KG1 (cell line): ENCODE measurements around the gene EIF2B5.
"Not testable (repeated sequence)": the region's sequence is repeated elsewhere in the genome, so short reads cannot be mapped to it uniquely, and the experiment has no call there.

Source experiments
- DNase-seq: peaks from one replicate; lab custom pipeline; 2025; lab: John Stamatoyannopoulos, UW

Gene EIF2B5

DNA sequence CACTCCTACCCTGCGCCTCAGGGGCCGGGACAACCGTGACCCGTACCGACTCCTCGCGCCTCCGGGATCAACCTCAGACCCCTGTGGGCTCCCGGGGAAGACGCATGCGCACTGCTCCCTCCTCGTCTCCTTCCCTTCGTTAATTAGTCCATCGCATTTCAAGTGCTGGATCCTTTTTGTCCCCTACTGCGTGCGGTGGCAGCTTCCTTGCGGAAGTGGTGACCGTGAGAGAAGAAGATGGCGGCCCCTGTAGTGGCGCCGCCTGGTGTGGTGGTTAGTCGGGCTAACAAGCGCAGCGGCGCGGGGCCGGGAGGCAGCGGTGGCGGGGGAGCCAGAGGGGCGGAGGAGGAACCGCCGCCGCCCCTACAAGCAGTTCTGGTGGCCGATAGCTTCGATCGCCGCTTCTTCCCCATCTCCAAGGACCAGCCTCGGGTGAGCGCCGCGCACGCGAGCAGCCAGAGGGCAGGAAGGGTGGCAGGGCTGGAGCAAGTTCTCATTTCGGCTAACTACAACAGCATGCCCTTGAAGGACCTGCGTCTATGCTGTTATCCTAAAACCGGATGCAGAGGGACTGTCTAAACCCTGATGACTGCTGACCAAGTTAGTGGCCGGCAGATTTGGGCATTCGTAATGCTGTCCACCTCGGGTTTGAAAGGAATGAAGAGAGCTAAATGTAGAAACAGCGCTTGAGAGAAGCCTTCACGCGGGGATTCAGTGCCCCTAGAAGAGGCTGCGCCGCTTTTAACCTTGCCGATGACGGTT, at the start of gene EIF2B5:
Gene EIF2B5 (plus strand): TSS at position 210 of the 762 bp plus-strand sequence. CDS start 28 bp downstream, at position 238.
- peak; percentile 81 for DNase-seq

DNA sequence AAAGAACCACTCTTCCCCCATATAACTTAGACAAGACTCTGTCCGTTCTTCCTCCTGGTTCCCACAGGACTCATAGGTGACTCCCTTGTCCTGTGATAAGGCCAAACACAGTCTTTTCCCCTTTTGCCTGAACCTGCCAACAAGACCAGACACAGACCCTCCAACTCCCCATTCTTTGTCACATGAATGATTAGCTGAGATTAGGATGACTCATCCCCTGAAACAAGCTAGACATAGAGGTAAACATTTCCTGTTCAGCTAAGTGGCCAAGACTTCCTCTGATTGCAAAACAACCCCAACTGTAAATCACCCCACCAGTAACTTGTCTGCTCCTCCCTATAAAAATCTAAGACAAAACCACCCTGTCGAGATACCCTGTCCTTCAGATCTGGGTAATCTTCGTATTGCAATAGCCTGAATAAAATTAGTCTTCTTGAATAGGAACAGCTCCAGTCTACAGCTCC, 49.7 kb upstream of the EIF2B5 start:
- DNase-seq = peak; percentile 17

- DNase-seq = no peak
Measured at GRCh38 chr3:184092199-184092598, 43.0 kb upstream of the EIF2B5 start.

- no peak for DNase-seq
Measured at GRCh38 chr3:184096811-184097383, 38.3 kb upstream of the EIF2B5 start, which contains the start of gene HTR3E. Gene HTR3E, plus strand, starts transcription at chr3:184097064. Its CDS starts 466 bp downstream, at chr3:184097530.

GRCh38 chr3:184097556-184097955, 37.6 kb upstream of the EIF2B5 start:
- DNase-seq = no peak

DNA sequence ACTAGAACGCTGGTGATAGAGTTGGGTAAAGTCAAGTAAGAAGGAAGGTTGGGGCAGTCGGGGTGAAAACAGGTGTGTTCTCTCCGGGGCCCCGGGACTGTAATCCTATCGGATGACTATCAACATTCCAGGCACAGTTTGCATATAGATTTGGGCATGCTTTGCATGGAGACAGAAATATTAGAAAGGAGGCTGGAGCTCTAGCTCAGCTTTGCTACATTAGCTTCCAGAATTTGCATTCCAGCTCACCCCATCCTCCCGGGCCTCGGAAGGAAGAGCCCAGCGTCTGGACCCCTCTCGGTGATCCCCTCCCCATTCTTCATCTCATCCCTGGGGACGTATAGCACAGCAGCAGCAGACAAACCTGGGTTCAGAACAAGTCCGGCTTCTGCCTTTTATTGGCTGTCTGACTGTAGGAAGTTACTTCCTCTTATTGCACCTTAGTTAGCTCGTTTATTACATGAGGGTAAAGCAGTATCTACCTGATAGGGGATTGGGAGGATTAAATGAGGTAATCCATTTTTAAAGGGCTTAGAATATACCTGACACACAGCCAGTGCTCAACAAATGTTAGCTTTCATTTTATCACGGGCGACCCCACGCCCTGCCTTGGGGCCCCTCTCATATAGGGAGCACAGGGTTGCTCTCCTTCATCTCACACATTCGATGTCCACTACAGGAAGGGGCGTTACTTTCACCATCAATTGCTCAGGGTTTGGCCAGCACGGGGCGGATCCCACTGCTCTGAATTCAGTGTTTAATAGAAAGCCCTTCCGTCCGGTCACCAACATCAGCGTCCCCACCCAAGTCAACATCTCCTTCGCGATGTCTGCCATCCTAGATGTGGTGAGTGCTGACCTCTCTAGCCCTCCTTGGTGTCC, 35.1 kb upstream of the EIF2B5 start:
- no peak for DNase-seq

GRCh38 chr3:184110316-184110725, 24.8 kb upstream of the EIF2B5 start:
- no peak for DNase-seq

DNA sequence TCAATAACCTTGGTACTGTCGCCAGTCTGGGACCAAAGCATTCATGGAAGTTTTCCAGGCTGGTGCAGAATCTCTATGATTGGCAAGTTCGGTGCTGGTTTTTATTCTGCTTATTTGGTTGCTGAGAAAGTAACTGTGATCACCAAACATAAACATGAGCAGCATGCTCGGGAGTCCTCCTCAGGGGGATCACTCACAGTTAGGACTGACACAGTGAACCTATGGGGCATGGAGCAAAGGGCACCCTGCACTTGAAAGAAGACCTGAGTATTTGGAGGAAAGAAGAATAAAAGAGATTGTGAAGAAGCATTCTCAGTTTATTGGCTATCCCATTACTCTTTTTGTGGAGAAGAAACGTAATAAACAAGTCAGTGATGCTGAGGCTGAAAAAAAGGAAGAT, 19.1 kb upstream of the EIF2B5 start:
- DNase-seq = no peak

DNA sequence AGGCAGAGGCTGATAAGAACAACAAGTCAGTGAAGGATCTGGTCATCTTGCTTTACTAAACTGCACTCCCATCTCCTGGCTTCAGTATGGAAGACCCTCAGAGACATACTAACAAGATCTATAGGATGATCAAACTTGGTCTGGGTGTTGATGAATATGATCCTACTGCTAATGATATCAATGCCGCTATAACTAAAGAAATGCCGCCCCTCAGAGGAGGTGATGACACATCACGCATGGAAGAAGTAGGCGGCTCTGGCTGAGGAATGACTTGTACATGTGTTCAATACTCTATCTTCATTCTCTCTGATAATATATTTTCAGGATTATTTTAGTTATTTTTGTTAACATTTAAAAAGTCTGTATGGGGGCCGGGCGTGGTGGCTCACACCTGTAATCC, 17.5 kb upstream of the EIF2B5 start:
- no peak for DNase-seq

- DNase-seq = not testable (repeated sequence)
Measured at GRCh38 chr3:184121031-184121430, 14.1 kb upstream of the EIF2B5 start.

DNA sequence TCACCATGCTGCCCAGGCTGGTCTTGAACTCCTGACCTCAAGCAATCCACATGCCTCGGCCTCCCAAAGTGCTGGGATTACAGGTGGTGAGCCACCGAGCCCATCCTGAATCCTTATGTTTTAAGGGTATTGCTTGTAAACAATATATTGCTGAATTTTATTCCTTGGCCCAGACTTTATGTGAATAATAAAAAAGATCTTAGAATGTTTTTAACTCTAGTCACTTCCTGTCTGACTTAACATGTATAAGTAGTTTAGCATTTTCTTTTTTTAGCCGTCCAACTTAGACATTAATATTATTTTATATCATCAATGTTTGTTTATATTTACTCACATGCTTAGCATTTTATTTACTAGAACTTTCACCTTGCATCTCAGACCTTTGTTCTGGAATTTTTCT, 9.2 kb upstream of the EIF2B5 start:
- no peak for DNase-seq

DNA sequence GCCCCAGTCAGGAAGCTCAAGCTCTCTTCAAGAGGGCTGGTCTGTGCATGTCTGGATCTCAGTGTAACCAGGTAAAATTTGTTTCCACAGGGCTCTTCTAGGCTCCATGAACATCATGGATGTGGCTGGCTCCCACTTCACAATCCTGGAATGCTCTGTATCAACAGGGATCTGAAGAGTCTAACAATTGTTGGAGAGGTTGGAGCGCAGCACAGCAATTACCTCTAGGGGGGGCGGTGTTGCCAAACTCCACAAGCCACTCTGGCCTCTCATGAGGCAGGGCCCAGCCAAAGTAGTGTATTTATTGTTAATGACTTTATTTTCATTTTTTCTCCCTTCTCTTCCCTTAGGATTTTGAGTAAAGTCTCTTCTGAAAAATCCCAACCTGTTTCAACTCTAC, 6.1 kb upstream of the EIF2B5 start:
- no peak for DNase-seq

GRCh38 chr3:184132945-184133344, 2.2 kb upstream of the EIF2B5 start:
- DNase-seq = no peak

DNA sequence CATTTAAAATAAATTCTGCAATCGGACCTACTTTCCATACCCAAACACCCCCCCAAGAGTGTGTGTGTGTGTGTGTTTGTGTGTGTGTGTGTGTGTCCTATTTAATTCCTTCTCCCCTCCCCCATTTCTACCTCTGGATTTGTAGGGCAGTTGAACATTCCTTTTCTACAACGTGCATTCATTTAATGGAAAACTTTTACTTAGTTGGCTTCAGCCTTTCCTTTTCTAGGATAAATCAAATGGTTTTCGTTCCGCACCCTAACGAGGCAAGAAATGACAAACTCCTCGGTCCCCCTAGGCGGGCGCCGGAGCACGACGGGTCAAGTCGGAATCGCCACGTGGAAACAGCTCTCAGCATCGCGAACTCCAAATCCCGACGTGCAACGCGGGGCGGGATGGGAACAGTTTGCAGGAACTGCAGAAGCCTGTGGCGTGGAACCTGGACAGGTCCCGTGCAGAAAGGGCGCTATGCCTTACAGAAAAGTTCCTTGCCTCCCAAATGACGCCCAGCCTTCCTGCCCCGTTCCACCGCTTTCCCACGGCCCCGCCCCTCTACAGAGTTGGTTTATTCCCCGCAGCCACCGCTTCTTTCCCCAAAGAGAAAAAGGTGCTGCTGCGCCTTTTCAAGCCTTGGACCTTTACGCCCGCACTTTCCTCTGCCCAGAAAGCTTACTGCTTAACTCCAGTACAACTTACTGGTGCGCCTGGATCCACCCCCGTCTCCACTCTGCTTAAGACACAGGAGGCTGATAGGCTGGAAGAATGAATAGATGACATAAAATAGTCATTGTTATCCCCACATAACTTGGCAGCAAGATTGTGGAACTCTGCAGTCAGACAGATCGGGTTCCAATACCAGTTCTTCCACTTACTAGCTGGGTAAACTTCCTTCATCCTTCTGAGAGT, 1.1 kb upstream of the EIF2B5 start:
- peak; percentile 48 for DNase-seq

DNA sequence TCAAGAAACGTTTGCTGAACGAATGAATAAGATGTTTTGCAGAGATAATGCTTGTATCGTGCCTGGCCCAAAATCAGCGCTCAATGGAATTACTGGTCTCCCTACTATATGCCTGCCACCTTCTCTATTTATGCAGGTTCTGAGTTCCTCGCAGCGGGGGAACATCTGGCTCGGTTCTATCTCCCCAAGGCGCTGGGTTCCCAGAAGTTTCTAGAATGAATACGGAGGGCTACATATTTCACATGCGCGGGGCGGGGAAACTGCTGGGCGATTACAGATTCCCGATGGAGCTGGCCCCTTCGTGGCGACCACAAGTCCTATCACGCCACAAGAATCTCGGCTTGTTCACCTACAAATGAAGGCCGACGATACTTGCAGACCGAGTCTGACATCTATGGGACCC, 411 bp upstream of the EIF2B5 start:
- no peak for DNase-seq

GRCh38 chr3:184135911-184136260, 728 bp downstream of the EIF2B5 start:
- DNase-seq = no peak

GRCh38 chr3:184140436-184140835, 5.3 kb downstream of the EIF2B5 start:
- DNase-seq = no peak

DNA sequence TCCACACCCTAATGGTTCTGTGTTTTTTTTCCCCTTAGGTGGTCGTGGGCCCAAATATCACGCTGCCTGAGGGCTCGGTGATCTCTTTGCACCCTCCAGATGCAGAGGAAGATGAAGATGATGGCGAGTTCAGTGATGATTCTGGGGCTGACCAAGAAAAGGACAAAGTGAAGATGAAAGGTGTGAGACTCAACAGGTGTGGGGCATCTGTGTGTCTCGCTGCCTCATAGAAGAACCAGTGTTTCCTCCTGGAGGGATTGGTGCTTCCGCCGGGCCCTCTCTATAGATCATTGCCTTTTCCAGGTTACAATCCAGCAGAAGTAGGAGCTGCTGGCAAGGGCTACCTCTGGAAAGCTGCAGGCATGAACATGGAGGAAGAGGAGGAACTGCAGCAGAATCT, 7.0 kb downstream of the EIF2B5 start:
- no peak for DNase-seq

GRCh38 chr3:184143327-184143726, 8.2 kb downstream of the EIF2B5 start:
- DNase-seq = no peak

DNA sequence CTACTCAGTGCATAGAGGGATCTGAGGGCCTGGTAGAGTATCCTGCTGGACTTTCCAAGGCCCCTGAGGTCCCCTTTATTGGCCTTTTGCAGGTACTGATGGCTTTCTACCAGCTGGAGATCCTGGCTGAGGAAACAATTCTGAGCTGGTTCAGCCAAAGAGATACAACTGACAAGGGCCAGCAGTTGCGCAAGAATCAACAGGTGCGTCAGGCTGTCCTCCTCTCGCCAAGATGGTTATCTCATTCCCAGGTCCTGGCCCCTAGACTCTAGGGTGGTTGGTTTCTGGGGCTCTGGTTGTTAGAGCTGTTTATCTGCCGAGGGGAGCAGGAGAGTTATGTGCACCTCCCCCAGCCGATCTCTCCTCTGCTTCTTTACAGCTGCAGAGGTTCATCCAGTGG, 9.3 kb downstream of the EIF2B5 start:
- DNase-seq = no peak

DNA sequence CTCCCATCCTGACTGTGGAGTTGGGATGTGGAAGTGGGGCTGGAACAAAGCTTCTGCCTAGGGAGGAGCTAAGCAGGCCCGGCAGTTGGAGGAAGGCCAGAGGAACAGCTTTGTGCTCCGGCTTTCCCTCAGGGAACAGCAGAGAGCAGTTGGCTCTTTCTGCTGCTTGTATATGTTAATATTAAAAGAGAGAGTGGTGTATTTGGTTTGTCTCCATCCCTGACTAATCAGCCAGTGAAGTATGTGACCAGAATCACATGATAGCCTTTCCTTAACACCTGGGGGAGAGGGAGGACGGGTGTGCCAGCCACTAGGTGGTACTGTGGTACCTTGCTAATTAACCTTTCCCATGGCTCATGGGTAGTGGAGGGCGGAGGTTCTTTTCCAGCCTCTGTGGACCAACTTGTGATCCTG, 10.0 kb downstream of the EIF2B5 start:
- DNase-seq = no peak
